Inferior parietal cortex (tissue), 1 donor: Measurements from ENCODE around the gene PPP2R5C.
A peak's percentile ranks its signal among the peaks of the same experiment; 100 is the strongest.

Experiments used
- DNase-seq: peaks from one replicate; pipeline ENCODE4 v3.0.0-alpha.2; 2016; ENCODE audit errors: extremely low spot score

Gene PPP2R5C

DNA sequence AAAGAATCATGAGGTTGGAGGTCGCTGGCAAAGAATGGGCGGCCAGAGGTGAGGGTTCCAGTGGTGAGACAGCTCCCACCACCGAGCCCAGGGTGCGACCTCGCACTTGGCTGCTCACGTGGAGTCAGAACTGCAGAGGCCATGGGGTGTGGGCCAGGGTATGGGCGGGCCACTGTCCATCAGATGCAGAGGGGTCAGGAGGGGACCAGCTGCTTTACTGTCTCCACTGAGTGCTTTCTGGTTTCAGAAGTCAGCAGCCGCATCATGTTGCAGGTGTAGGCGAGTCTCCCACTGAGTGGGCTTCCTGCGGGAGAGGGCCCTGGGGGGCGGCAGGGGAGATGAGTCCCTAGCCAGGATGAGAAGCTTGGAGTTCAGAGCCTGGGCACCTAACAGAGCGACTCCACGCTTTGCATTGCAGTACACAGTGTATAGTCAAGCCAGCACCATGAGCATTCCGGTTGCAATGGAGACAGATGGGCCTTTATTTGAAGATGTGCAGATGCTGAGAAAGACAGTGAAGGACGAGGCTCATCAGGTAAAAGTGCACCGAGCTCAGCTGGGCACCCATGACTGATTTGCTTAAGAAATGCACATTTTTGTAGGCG lies 156.0 kb downstream of the PPP2R5C start:
- DNase-seq = no peak

DNA sequence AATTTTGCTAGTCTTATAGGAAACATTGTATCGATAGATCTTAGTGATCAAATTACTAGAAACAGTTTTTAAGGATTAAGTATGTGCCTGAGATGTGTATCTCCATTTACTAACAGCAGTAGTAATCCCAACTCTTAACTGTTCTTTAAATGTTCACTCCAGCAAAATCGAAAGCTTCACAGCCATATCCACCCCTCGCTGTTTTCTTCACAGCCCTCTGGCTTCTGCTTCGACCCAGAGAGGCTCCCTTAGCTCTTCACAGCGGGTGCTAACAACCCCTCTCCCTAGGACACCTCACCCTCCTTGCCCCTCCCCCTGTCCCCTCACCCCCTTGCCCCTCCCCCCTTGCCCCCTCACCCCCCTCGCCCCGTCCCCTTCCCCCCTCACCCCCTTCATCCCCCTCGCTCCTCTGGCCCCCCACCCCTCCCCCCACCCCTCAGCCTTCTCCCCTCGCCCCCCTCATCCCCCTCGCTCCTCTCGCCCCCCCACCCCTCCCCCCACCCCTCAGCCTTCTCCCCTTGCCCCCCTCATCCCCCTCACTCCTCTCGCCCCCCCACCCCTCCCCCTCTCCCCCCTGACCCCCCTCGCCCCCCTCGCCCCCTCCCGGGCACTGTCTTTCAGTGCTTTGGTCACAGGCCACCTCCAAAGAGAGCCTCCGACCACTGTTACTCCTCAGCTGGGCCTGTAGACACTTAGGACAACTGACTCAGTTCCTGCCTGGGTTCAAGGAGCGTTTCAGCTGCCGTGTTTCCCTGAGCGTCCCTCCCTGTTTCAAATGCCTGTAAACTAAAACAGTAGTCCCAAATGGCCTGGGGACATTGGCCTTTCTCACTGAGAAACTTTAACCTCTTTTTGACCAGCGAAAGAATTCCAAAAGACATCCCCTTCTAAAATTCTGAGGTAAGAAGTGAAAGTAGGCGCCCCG lies 156.8 kb downstream of the PPP2R5C start:
- DNase-seq = no peak

DNA sequence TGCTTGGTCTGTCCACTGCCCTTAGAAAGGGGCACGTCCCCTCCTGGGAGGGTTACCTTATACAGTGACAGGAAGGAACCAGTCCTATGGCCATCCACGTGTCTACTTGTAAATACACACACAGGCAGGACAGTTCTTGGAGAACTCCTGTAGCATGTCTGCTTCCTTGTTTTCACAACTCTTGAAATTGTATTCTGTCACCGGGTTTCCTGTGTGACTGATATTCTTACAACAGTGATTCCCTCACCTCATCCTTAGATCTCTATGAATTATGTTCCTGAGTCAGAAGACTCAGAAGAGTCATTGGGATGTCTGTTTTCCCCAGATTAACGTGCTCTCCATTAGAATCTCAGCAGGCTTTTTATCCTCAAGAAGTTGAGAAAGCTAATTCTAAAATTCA lies 158.8 kb downstream of the PPP2R5C start:
- DNase-seq = no peak

DNA sequence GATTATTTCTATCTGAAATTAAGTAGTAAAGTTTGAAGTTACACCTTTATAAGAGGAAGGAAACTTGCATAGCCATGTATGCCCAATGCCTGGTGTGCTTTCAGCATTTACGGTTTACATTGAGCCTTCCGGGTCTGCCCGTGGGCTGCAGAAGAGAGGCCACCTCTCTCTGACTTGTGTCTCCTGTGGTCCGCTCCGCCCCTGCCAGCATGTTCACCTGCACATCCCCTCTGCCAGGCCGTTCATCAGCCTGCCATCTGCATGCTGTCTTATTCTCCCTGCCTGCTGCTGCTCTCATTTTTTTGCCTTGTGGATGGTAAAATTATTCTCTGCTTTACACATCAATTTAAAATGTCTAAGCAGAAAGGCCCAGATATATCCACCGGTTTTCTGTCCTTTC lies 161.4 kb downstream of the PPP2R5C start:
- DNase-seq = no peak

DNA sequence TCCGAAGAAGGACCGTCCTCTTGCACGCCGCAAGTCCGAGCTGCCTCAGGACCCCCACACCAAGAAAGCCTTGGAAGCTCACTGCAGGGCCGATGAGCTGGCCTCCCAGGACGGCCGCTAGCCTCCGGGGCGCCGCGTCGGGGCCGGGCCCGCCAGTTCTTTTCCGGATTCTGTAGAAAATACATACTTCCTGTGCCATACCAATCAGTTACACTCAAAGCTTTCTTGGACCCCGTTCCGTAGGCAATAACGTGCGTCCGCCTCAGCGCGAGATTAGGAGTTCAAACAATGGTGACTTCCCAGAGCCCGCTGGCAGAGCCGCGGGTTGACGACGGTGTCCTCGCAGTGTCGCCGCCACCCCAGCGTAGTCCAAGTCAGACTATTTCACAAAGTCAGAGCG lies 163.6 kb downstream of the PPP2R5C start:
- no peak for DNase-seq

DNA sequence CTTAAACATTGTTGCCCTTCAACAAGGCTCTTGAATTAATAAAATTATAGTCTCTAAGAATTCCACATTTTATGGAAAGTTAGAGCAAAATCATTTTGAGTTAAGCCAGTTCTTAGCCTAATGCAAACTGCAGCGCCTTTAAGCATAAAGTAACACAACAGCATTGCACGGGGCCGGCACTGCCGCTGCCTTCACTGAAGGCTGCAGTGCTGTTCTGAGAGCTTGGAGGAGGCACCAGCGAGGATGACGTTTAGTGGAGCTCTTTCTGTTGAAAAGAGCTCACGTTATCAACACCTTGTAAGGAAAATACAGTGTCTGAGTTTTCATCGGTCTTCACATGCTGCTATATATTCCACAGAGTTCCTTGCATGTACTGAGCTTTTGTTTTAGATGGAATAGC lies 164.6 kb downstream of the PPP2R5C start:
- no peak for DNase-seq

DNA sequence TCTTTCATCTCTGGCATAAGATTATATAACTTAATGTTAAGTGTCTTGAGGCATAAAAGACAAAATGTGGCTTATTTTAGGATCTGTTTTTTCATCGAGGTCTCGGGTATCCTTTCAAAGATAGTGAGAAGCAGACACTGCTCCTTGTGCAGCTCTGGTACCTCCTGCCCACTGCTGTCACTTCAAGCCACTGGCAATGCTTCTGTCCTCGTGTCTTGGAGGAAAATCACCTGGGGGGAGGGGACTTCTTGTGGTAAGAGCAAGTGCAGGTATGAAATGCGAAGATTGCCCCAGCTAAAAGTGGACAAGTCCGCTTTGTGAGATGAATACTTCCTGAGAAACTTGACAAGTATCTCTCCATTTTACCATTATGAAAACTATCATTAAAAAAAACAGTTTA lies 165.1 kb downstream of the PPP2R5C start:
- DNase-seq = no peak

DNA sequence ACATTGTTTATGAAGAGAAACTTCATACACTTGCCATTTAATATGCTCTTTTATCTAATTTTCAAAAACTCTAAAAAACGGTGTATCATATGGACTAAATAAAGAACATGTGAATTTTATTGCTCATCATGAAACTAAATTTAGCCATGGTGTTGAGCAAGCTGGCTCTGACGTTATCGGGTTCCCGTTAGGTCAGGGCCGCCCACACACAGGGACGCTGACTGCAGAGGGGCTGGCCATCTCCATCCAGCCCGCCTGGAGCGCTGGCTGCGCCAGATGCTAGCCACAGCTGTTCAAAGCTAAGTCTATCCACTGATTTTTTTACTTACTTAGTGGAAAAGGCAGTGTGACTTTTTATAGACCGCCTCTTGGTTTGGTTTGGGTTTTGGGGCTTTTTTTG lies 166.3 kb downstream of the PPP2R5C start:
- DNase-seq = no peak

DNA sequence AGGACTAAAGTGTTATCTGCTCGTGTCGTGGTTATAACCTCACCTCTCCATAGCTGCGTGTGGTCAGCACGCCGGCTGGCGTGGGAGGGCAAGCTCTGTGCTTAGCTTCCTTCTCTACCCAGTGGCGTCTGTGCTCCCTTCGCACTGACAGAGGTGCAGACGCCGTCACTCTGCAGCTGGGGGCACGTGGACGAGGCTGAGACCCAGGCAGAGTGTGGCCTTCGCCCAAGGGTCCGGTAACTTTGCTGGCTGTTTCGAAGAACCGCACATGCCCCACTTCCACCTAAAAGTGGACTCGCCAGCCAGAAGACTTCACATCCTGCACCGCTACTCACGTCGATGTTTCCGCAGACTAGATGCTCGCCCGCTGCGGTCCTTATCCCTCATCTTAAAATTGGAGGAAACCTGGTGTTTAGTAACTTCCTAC lies 166.9 kb downstream of the PPP2R5C start:
- DNase-seq = no peak

DNA sequence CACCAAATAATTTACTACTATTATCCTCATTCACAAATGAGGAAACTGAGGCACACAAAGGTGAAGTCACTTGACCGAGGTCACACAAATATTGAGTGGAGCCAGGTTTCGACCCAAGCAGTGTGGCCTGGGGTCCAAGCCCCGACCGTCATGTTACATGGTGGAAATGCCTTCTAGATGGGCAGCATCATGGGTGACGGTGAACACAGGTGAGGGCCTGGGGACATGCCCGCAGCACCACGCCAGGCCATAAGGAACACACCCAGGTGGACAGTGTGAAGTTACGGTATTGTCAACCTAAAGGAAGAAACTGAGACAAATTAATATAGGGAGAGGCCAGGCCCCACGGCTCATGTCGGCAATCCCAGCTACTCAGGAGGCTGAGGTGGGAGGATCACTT lies 167.6 kb downstream of the PPP2R5C start:
- DNase-seq = no peak

DNA sequence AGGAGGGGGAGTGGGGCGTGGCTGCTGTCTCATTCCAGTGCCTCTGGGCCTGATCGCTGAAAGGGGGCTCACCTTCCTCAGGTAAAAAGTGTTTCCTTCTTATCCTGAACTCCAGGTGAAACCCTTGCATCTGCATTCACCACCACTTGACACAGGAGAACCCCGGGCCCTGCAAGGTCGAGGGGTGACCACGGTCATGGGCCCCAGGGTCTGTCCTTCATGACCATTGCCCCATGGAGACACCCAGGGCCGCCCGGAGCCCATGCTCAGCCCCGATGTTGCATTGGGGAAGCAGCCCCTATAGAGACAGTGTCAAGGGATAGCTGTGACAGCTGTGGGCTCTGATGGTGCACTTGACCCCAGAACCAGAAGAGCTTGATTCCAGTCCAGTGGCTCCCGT lies 168.4 kb downstream of the PPP2R5C start:
- no peak for DNase-seq

DNA sequence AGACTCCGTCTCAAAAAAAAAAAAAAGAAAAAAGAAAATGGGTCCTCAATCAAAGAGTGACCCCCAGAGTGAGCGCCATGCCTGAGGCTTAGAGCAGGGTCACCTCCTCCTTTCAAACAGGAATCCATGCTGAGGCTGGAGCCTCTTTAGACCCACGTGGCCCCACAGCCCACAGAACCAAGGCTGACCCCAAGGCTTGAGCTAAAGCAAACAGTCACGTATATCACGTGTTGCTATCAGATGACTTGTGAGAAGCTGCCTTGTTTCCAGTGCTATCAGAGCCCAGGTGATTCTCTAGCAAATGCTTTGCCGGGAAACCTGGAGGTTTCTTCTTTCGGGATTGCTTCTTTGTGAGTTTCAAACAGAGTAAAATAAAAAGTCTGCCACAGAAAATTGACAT lies 171.2 kb downstream of the PPP2R5C start:
- no peak for DNase-seq

DNA sequence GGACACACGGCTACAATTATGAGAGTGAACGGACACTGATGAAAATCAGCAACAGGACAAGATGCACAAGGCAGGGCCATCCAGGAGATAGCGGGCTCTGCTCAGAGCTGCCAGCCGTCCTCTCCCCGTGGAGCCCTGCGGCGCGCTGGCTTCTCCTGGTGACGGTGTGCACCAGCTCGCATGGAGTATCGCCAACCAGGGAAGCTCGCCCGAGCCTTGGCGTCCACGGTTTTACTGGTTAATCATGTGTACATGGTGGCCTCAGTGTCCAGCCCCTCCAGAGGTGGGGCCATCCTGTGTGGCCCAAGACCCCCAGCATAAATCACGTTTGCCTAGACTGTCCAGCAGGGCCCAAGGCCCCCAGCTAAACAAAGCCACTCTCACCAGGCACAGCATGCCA lies 171.7 kb downstream of the PPP2R5C start:
- DNase-seq = no peak

DNA sequence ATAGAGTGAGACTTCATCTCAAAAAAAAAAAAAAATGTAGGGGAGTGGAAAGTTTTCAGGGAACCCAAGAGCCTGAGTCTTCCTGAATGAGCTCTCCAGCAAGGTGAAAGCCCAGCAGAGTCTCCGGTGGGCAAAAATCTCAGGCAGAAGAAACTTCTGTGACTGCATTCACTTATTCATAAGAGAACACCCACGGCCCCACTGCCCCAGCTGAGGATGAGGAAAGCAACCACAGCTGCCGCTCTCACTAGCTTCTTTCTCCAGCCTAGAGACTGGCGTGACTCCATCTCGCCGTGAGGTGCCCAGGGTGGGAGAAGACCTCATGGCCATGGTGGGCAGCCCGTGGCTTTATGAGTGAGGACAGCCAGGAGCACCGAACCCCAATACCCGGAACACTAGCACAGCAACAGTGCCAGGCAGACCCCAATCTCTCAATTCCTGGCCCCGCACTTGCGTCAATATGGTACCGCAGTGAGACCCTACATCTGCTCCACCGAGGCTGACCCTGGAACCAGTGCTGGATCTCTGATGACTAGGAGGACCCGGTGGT lies 173.2 kb downstream of the PPP2R5C start:
- DNase-seq = no peak

DNA sequence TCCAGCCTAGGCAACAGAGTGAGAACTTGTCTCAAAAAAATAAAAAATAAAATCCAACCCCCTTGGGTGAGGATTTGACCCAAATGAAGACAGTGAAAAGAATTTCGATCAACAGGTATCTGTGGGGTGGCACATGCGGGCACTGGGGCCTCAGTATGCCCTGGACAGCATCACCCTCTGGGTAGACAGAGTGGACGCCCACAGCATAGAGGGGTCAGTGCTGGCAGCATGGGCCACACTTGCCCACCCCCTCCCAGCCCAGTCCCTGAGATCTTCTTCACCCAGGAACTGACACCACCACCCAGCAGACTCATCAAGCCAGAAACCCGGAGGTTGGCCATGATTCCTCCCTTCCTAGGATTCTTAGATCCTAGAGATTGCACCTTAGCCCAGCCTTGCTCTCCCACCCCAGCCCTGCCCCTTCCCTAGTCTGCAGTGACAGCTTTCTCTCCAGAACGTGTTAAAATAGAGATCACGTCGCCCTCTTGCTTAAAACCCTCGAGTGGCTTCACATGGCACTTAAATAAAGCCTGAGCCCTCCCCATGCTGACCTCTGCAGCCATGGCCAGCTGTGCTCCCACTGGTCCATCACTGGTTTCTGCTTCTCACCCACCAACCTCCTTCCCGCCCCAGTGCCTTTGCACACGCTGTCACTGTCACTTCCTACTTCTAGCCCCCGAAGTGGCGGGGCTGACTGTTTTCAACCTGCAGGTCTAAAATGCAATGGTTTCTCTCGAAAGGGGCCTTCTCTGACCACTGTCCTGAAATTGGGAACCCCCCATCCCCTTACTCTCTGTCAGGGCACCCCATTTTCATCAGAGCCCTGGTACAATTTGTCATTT lies 176.6 kb downstream of the PPP2R5C start:
- DNase-seq = no peak

DNA sequence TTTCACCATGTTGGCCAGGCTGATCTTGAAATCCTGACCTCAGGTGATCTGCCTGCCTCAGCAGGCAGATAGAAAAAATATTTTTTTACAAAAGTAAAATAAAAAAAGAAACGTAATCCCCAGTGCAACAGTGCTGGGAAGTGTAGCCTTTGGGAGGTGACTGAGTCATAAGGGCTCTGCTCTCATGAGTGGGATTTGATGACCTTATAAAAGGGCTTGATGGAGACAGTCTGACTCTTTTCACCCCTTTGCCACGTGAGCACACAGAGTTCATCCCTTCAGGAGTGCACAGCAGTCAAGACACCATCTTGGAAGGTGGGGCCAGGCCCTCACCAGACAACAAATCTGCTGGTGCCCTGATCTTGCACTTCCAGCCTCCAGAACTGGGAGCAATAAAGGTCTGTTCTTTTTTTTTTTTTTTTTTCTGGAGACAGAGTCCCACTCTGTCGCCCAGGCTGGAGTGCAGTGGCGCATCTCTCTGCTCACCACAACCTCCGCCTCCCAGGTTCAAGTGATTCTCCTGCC lies 178.2 kb downstream of the PPP2R5C start:
- no peak for DNase-seq

DNA sequence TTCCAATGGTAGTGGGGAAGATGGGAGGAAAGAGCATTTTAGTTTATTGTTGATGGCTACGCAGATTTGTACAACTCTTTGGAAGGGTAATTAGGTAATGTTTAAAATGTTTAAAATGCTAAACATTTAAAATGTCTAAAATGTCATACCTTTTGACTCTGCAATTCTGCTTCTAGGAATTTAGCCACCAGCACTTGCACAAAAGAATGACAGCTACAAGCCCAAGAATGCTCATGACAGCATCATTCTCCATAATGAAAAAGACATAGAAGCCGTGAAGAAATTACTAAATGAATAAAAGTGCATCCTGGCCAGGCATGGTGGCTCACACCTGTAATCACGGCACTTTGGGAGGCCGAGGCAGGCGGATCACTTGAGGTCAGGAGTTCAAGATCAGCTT lies 182.9 kb downstream of the PPP2R5C start:
- no peak for DNase-seq

DNA sequence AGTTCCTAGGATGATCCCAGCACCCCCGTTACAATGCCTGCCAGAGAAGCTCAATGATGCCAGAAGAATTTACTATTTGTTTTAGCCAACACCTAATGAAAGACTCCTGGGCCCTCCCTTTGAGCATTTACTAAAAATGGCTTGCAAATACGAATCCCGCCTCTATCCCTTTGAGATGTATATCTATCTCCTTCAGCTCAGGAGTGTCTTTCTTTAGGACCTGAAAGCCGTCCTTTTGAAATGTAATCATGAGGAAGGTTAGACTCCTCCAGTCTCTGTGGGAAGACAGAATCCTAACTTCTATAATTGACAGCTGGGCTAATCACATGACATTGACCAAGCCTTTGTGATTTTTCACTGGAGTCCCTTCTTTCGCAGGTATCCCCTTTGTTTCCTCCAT lies 183.7 kb downstream of the PPP2R5C start:
- no peak for DNase-seq

DNA sequence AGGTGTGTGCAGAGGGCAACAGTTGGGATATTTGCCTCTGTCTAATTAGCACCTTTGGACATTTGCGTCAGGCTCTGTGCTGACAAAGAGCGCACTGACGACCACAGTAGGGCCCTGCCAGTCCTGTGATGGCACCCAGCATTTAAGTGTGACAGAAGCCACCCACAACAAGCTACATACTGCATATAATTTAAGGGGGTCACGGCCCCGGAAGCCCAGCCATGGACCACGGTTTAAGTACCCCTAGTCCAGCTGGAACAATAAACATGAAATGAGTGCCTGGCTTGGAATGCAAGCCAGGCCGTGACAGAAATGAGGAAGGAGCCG lies 186.0 kb downstream of the PPP2R5C start:
- DNase-seq = no peak

DNA sequence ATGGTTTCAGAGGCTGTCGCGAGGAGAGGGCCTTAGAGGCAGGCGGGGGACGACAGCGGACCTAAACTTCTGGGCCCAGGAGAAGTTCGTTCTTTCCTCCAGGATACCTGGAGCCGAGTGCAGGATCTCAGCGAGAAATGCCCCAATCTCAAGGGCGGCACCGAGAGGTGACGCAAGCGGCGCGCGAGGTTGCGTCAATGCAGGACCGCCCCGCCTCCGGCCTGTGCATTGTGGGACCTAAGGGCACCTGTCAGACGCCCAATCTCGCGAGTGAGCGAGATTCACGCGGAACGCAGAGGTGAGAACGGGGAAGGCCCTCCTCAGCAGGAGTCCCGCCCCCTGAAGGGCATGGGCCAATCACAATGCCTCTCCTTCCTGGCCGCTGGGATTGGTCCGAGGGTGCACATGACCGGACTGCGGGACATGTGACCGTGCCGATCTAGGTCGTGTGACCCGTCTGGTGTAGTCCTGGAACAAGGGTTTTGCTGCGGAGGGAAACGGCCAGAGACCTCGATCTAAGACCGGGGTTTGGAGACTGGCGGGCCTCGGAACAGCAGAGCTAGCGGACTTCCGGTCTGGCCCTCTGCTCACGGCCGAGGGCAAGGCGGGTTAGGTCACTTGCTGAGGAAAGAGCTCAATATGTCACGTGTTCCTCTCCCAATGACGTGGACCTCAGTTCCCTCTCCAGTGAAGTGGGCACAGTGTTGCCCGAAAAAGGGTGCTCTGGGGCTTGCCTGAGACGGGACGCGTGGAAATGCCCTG lies 186.6 kb downstream of the PPP2R5C start:
- peak; percentile 99 for DNase-seq

DNA sequence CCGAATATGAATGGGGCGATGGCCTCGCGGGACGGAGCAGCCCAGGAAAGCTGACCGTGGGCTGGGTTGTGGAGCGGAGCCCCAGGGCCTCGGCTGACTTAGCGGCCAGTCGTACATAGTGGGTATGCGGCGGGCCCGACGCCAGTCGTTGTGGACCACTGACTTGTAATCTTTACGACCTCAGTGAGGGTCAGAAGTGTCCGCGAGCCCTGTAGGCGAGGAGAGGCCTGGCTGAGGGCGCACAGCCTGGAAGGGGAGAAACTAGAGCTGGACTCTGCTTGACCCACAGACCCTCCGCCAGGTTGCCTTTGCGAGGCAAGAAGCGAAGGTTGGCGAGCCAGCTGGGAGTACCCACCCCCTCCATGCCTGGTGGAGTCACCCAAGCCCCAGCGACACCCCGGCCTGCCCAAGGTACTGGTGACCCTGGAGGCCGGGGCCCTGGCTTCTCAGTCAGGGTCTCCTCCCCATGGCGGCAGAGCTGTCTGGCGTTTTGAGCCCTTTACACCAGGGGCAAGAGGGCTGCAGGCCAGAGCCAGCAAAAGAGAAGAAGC lies 187.2 kb downstream of the PPP2R5C start:
- DNase-seq = no peak
